Esophagus squamous epithelium (tissue), 5 donors: ENCODE data around the gene NME5. TPM values are rescaled to one million over a fixed set of nuclear protein-coding genes. Genes with fewer than 3 reads are reported as not detected.
"Not testable (repeated sequence)": the region's sequence is repeated elsewhere in the genome, so short reads cannot be mapped to it uniquely, and the experiment has no call there.

Source experiments
- DNase-seq: peaks from one replicate; lab custom pipeline; 2025; lab: John Stamatoyannopoulos, UW
- H3K27ac ChIP-seq, 4 donors: fragments of 200-600 bp; sonication (generic); one replicate each; pipeline ENCODE4 v1.5.1; 2016 to 2019; ENCODE audit warnings: mild to moderate bottlenecking in 1 of 4
- H3K27me3 ChIP-seq, 4 donors: fragments of 200-600 bp; sonication (generic); 1 replicate in 3 of 4; 2 replicates in 1 of 4; pipeline versions ENCODE4 v1.5.1 to v1.6.0; 2017 to 2021; ENCODE audit warnings: antibody characterized with exemption in 1 of 4
- H3K36me3 ChIP-seq, 3 donors: fragments of 200-600 bp; sonication (generic); one replicate each; pipeline ENCODE4 v1.5.1; 2016 to 2019
- H3K4me1 ChIP-seq, 3 donors: fragments of 200-600 bp; sonication (generic); one replicate each; pipeline ENCODE4 v1.5.1; 2017 to 2019
- H3K4me3 ChIP-seq, 4 donors: fragments of 200-600 bp; sonication (generic); 1 replicate in 3 of 4; 2 replicates in 1 of 4; pipeline ENCODE4 v1.5.1; 2016 to 2019; ENCODE audit warnings: mild to moderate bottlenecking in 2 of 4, moderate library complexity in 1 of 4
- H3K9me3 ChIP-seq, 3 donors: fragments of 200-600 bp; sonication (generic); one replicate each; pipeline ENCODE4 v1.5.1; 2016 to 2019
- CTCF ChIP-seq, 6 experiments: fragments of 450-650 bp in 4 of 6; fragments of 200-600 bp in 2 of 6; sonication (generic) in 2 of 6; IDR thresholded peaks; one replicate each; pipeline ENCODE4 v1.5.1; 2016 to 2019; ENCODE audit warnings: antibody characterized with exemption in 6 of 6, mild to moderate bottlenecking in 4 of 6, moderate library complexity in 4 of 6
- POLR2A ChIP-seq, 4 donors: fragments of 450-650 bp; IDR thresholded peaks; one replicate each; pipeline ENCODE4 v1.6.1; 2017; ENCODE audit warnings: antibody characterized with exemption in 4 of 4, mild to moderate bottlenecking in 4 of 4, moderate library complexity in 3 of 4
- WGBS, 2 donors: methylation state at CpG; one replicate each; pipeline ENCODE4 v1.1.5; 2018; 5-methylcytosine and 5-hydroxymethylcytosine counted together
- intact Hi-C: fragments of 100-400 bp; cut with DNase I; formaldehyde crosslinking; loops from one replicate; pipeline ENCODE4 v1.15.0; 2022
- total RNA-seq, 4 donors: library from RNA; depleted of rRNA; stranded (reverse); fragments of >200 nt; gene quantifications; one replicate each; pipeline ENCODE4 v1.1.0, GENCODE V29; 2016
- donor health status: DM: yes; HTN: yes; CAD: no.

NME5 gene
- total RNA-seq, 4 donors from 2014 or later: 0.38 to 3.0 (median 0.61) TPM; not detected in 1

DNA sequence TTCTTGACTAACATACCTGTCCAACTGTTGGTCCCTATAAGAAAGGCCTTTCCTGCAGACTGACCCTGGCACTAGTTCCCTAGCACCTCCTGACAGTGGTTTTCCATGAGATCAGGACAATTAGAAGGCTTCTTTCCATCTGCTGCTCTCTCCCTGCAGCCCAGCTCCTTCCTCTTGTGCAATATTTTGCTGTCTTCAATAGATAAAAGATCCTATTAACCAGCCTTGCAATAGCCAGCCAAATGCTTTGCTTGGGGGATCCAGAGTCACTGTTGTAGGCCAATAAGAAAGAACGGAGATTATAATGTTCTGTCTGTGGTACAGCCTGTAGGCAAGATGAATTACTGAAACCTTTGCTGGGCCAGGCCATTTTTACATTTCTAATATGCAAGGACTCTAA, 18.4 kb upstream of the NME5 start:
- Histone ChIP-seq H3K27ac (no peak overlapping the region), H3K36me3 (peaks cover 32 to 72% (median 51%) of the 10 kb centered on the region in 3 donors), H3K4me3 (no peak overlapping the region), H3K4me1 (no peaks in the 10 kb centered on the region), H3K9me3 (no peaks in the 10 kb centered on the region), H3K27me3 (no peaks in the 10 kb centered on the region)
- 82 to 83% methylated on average over 1 of the region's 1 CpG for WGBS, 2 donors
- no peak for DNase-seq
- TF ChIP-seq CTCF (IDR thresholded peaks at IDR 0.05): no peak
- no peak for TF ChIP-seq POLR2A (IDR thresholded peaks at IDR 0.05)
- intact Hi-C loops: no loop called here

DNA sequence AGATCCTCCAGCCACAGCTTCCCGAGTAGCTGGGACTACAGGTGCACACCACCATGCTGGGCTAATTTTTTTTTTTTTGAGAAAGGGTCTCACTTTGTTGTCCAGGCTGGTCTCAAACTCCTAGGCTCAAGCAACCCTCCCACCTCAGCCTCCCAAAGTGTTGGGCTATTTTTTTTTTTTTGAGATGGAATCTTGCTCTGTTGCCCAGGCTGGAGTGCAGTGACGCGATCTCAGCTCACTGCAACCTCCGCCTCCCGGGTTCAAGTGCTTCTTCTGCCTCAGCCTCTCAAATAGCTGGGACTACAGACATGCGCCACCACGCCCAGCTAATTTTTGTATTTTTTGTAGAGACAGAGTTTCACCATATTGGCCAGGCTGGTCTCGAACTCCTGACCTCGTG, 16.7 kb upstream of the NME5 start:
- H3K9me3 ChIP-seq, H3K27me3 ChIP-seq, H3K4me3 ChIP-seq, H3K4me1 ChIP-seq, intact Hi-C loops, DNase-seq, H3K27ac ChIP-seq: not testable (repeated sequence)
- 96 to 98% methylated on average over 7 to 9 of the region's 9 CpGs for WGBS, 2 donors
- peaks cover 22 to 55% (median 36%) of the 10 kb centered on the region in 3 donors for H3K36me3 ChIP-seq

- Histone ChIP-seq H3K4me3 (no peak overlapping the region), H3K36me3 (no peaks in the 10 kb centered on the region), H3K4me1 (peaks cover 0 to 21% (median 8%) of the 10 kb centered on the region in 3 donors), H3K27me3 (no peaks in the 10 kb centered on the region), H3K27ac (no peak overlapping the region), H3K9me3 (no peaks in the 10 kb centered on the region)
- DNase-seq: no peak
- WGBS, 2 donors: 44 to 60% methylated on average over 3 of the region's 3 CpGs
- intact Hi-C loops: no loop called here
- no peak for TF ChIP-seq CTCF (IDR thresholded peaks at IDR 0.05)
- TF ChIP-seq POLR2A (IDR thresholded peaks at IDR 0.05): no peak
These were observed 10.3 kb upstream of the NME5 start for GRCh38 chr5:138149530-138149929.

- 23 to 27% methylated on average over 1 of the region's 1 CpG for WGBS, 2 donors
- no peak for DNase-seq
These were observed 9.6 kb upstream of the NME5 start for GRCh38 chr5:138148811-138149210.

DNA sequence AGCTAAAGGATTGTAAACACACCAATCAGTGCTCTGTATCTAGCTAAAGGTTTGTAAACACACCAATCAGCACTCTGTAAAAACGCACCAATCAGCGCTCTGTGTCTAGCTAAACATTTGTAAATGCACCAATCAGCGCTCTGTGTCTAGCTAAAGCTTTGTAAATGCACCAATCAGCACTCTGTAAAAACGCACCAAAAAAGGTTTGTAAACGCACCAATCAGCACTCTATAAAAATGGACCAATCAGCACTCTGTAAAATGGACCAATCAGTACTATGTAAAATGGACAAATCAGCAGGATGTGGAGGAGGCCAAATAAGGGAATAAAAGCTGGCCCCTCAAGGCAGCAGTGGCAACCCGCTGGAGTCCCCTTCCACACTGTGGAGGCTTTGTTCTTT, 4.3 kb upstream of the NME5 start:
- H3K27ac ChIP-seq, H3K9me3 ChIP-seq, H3K4me3 ChIP-seq, H3K27me3 ChIP-seq, H3K36me3 ChIP-seq, DNase-seq, intact Hi-C loops: not testable (repeated sequence)
- 92 to 93% methylated on average over 6 of the region's 6 CpGs for WGBS, 2 donors
- peaks cover 0 to 33% (median 6%) of the 10 kb centered on the region in 3 donors for H3K4me1 ChIP-seq

More at GRCh38 chr5:138148811-138149210, 9.6 kb upstream of the NME5 start:
- Histone ChIP-seq H3K4me3 (no peak overlapping the region), H3K27me3 (no peaks in the 10 kb centered on the region), H3K9me3 (no peaks in the 10 kb centered on the region), H3K4me1 (peaks cover 0 to 21% (median 8%) of the 10 kb centered on the region in 3 donors), H3K36me3 (no peaks in the 10 kb centered on the region), H3K27ac (no peak overlapping the region)
- intact Hi-C loops: no loop called here
- TF ChIP-seq CTCF (IDR thresholded peaks at IDR 0.05) (no peak), POLR2A (IDR thresholded peaks at IDR 0.05) (no peak)

DNA sequence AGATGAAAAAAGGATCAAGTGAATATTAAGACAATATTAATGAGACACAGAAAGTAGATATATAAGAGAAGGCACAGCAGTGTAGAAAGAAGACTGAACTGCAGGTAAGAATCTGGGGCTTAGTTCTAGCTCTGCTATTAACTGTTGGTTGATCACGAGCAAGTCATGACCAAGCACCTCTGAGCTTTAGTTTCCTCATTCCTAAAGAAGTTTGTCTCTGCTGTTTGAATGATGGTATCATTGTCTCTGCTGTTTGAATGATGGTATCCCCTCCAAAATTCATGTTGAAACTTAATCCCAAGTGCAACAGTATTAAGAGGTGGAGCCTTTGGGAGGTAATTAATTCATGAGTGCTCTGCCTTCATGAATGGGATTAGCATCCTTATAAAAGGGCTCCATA, 2.5 kb upstream of the NME5 start:
- no peaks in the 10 kb centered on the region for H3K9me3 ChIP-seq
- no peaks in the 10 kb centered on the region for H3K27me3 ChIP-seq
- intact Hi-C loops: no loop called here
- DNase-seq: no peak
- 33 to 56% methylated on average over 1 of the region's 1 CpG for WGBS, 2 donors
- peaks cover 0 to 36% (median 6%) of the 10 kb centered on the region in 3 donors for H3K4me1 ChIP-seq
- H3K36me3 ChIP-seq: no peaks in the 10 kb centered on the region
- TF ChIP-seq CTCF (IDR thresholded peaks at IDR 0.05) (no peak), POLR2A (IDR thresholded peaks at IDR 0.05) (no peak)
- no peak overlapping the region for H3K27ac ChIP-seq
- no peak overlapping the region for H3K4me3 ChIP-seq
